GM12878 (cell line): Measurements from ENCODE around the gene RAPSN. TPM values are rescaled to one million over a fixed set of nuclear protein-coding genes. Genes with fewer than 3 reads are reported as not detected.
A peak's percentile ranks its signal among the peaks of the same experiment; 100 is the strongest.

Experiments used
- ATAC-seq: fragments of 200-7000 bp; cut with Tn5 transposase; 3 replicates; pipeline ENCODE4 v1.9.1; 2020; ENCODE audit warnings: mild to moderate bottlenecking, moderate library complexity
- BruUV-seq: library from RNA; stranded (reverse); fragments of 400-500 nt; replicated peaks from 2 replicates; lab custom pipeline; 2021; lab: Mats Ljungman, UMichigan
- CTCF ChIA-PET: fragments of 300-600 bp; sonication (Branson Sonifier 250); formaldehyde crosslinking; extraction: SDS; loops from one replicate; lab custom pipeline; 2021; ENCODE audit warnings: inconsistent platforms; lab: Yijun Ruan, JAX
- POLR2A ChIA-PET: fragments of 350-600 bp; formaldehyde crosslinking; extraction: SDS; loops from one replicate; lab custom pipeline; 2021; ENCODE audit warnings: inconsistent platforms; lab: Charles Lee
- RAD21 ChIA-PET: fragments of 300-600 bp; sonication (Branson Sonifier 250); formaldehyde crosslinking; loops from one replicate; lab custom pipeline; 2023; ENCODE audit warnings: antibody characterized with exemption; ENCODE audit not compliant: unreplicated experiment; lab: Charles Lee
- SMC1A ChIA-PET: fragments of 300-600 bp; sonication (Branson Sonifier 250); formaldehyde crosslinking; loops from one replicate; lab custom pipeline; 2023; ENCODE audit not compliant: unreplicated experiment, uncharacterized antibody; lab: Charles Lee
- DNase-seq: peaks from one replicate; pipeline ENCODE4 v3.0.0-alpha.2; 2011; ENCODE audit warnings: low read depth, low spot score
- FAIRE-seq: peaks from 3 replicates; lab custom pipeline; 2011; peaks lifted over from hg19 to GRCh38; lab: Jason Lieb, UNC
- H2AFZ ChIP-seq: 2 replicates; pipeline ENCODE4 v1.6.0; 2011; ENCODE audit warnings: low read depth, low read length, control low read depth; ENCODE audit not compliant: control insufficient read depth
- H3K27ac ChIP-seq: 2 replicates; pipeline ENCODE4 v1.5.1; 2011; ENCODE audit warnings: control low read depth; ENCODE audit not compliant: control insufficient read depth, insufficient read depth
- H3K27me3 ChIP-seq, 2 experiments: replicated peaks in 1 of 2; 2 replicates each; pipeline versions ENCODE4 v1.6.0 to v1.6.1; 2011; ENCODE audit warnings: low read length in 1 of 2; ENCODE audit not compliant: control insufficient read depth in 2 of 2, insufficient read depth in 2 of 2
- H3K36me3 ChIP-seq, 2 experiments: 2 replicates each; pipeline ENCODE4 v1.5.1; 2011; ENCODE audit warnings: low read length in 1 of 2; ENCODE audit not compliant: control insufficient read depth in 2 of 2, insufficient read depth in 2 of 2
- H3K4me1 ChIP-seq: 2 replicates; pipeline ENCODE4 v1.6.1; 2011; ENCODE audit warnings: mild to moderate bottlenecking, low read length, moderate library complexity, mixed read lengths; ENCODE audit not compliant: control insufficient read depth, insufficient read depth
- H3K4me2 ChIP-seq: 2 replicates; pipeline ENCODE4 v1.6.0; 2011; ENCODE audit warnings: control low read depth; ENCODE audit not compliant: control insufficient read depth, insufficient read depth
- H3K4me3 ChIP-seq: fragments of 200-600 bp; sonication (generic); 2 replicates; pipeline ENCODE4 v1.5.1; 2016
- H3K79me2 ChIP-seq: 2 replicates; pipeline ENCODE4 v1.6.0; 2011; ENCODE audit warnings: low read length; ENCODE audit not compliant: control insufficient read depth, insufficient read depth
- H3K9ac ChIP-seq: 2 replicates; pipeline ENCODE4 v1.8.0; 2011; ENCODE audit warnings: low read length, control low read depth, mixed read lengths; ENCODE audit not compliant: control insufficient read depth, insufficient read depth
- H3K9me3 ChIP-seq: replicated peaks from 3 replicates; pipeline ENCODE4 v1.5.1; 2011; ENCODE audit warnings: mild to moderate bottlenecking, low read length; ENCODE audit not compliant: control insufficient read depth, insufficient read depth
- H4K20me1 ChIP-seq: 2 replicates; pipeline ENCODE4 v1.6.0; 2011; ENCODE audit not compliant: control insufficient read depth, insufficient read depth
- EZH2 ChIP-seq: IDR thresholded peaks from 2 replicates; pipeline ENCODE4 v1.6.1; 2012; ENCODE audit warnings: low read depth, mild to moderate bottlenecking, control low read depth, inconsistent platforms, low read length, borderline replicate concordance; ENCODE audit not compliant: control insufficient read depth
- SMARCA5 ChIP-seq: fragments of 450-650 bp; IDR thresholded peaks from 2 replicates; pipeline ENCODE4 v1.6.1; 2017; ENCODE audit warnings: mild to moderate bottlenecking
- WGBS: methylation state at CpG from one replicate; pipeline ENCODE4 v1.1.6; 2016; ENCODE audit warnings: low lambda C conversion rate; ENCODE audit not compliant: insufficient replicate concordance, insufficient coverage; ENCODE audit errors: missing lambda C conversion rate; 5-methylcytosine and 5-hydroxymethylcytosine counted together
- in situ Hi-C: fragments of 300-500 bp; cut with MboI; formaldehyde crosslinking; loops from 9 replicates; pipeline ENCODE4 v1.14.3; 2018; ENCODE audit warnings: mixed read lengths
- intact Hi-C: fragments of 100-400 bp; cut with micrococcal nuclease; formaldehyde crosslinking; loops from one replicate; pipeline ENCODE4 v1.14.2; 2022; ENCODE audit not compliant: unreplicated experiment
- polyA plus RNA-seq, 11 experiments: library from polyadenylated mRNA; depleted of rRNA in 4 of 11; unstranded in 6 of 11; stranded (reverse) in 5 of 11; fragments of >200 nt; fragmentation: Nextera tagmentation in 4 of 11; fragmentation: Illumina TruSeq in 1 of 11; extraction: Ambion mirVana in 4 of 11; extraction: Trizol in 1 of 11; gene quantifications; 1 replicate in 1 of 11; 2 replicates in 10 of 11; pipeline versions ENCODE4 v1.2.1 to v1.2.3, GENCODE V29; 2011 to 2016; ENCODE audit warnings: inconsistent platforms in 2 of 11, missing spikeins in 2 of 11, low read depth in 1 of 11
- total RNA-seq, 4 experiments: library from RNA; depleted of rRNA in 3 of 4; stranded (reverse); fragments of >200 nt in 3 of 4; fragmentation: Illumina TruSeq in 1 of 4; extraction: Trizol in 1 of 4; gene quantifications; 2 replicates each; pipeline versions ENCODE4 v1.2.1 to v1.2.3, GENCODE V29; 2013 to 2021

Gene RAPSN
- total and polyA plus RNA-seq, 10 of the 15 experiments (the other 5 are each of a cell fraction or from before 2014, with no cell fraction given): 0.08 to 0.23 (median 0.14) TPM; not detected in 6

DNA sequence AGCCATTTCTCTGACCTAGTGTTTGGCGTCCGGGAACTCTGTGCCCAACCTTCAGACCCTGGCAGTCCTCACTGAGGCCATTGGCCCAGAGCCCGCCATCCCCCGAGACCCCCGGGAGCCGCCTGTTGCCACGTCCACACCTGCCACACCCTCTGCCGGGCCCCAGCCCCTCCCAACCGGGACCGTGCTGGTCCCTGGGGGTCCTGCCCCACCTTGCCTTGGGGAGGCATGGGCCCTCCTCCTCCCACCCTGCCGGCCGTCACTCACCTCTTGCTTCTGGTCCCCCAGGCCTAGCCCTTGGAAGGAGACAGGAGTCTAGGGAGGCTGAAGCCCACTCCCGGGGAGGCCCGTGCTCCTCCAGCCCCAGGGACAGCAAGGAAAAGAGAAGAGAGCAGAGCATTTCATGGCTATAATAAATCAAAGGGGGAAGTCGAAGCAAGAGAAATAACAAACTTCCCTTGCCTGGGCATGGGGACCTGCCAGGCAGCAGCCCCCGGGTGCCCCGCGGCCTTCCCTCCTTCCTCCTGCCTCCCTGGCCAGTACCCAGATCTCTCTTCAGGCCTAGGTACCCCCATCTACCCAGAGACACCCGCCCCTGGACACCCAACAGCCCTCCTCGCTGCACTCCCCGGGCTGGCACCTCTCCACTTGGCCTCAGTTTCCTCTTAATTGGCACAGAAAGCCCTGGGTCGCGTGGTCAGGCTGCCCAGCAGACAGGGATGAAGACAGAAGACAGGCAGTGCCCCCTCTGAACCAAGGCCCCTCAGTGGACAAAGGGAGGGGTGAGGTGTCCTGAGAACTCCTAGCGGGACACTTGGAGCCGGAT, 53.5 kb downstream of the RAPSN start:
- peak overlapping the region; percentile 93 for H3K27ac ChIP-seq
- 0 out of 2 replicates have a peak, but pooled peaks have one; percentile 4 for TF ChIP-seq SMARCA5
- no peak for TF ChIP-seq EZH2
- ChIA-PET CTCF (interaction anchor here (1.6 to 3.4 kb wide), 2 partner anchors 11 to 22 kb away, joined by 5 to 40 read pairs; no protein-coding TSS in a partner anchor), RAD21 (interaction anchor here (1.0 kb wide), 1 partner anchor 12 kb away, joined by 4 read pairs; no protein-coding TSS in a partner anchor), POLR2A (interaction anchor here (0.6 to 8.5 kb wide), 2 partner anchors 12 to 16 kb away, joined by 5 to 94 read pairs; partner anchors contain the start of gene SPI1), SMC1A (no interaction called here)
- peak overlapping the region; percentile 78 for H3K9ac ChIP-seq
- intact Hi-C loops (no loop called here), in situ Hi-C loops (no loop called here)
- peaks cover 55% of the 10 kb centered on the region for H3K4me1 ChIP-seq
- H3K27me3 ChIP-seq: no peaks in the 10 kb centered on the region
- H2AFZ ChIP-seq: peak overlapping the region; percentile 83
- H3K36me3 ChIP-seq: no peaks in the 10 kb centered on the region; a peak in 1 of 4 replicates
- H3K79me2 ChIP-seq: no peaks in the 10 kb centered on the region; the same call in 1 of the 2 replicates
- DNase-seq: no peak
- BruUV-seq: no TSS peak
- no peak for ATAC-seq
- WGBS: 41% methylated on average over 22 of the region's 25 CpGs
- no peak for FAIRE-seq
- peak overlapping the region; percentile 25; the same call in 1 of the 2 replicates for H3K4me3 ChIP-seq
- peak overlapping the region; percentile 72 for H3K4me2 ChIP-seq
- H4K20me1 ChIP-seq: no peaks in the 10 kb centered on the region
- H3K9me3 ChIP-seq: no peaks in the 10 kb centered on the region
